GM19467 (cell line): ENCODE measurements around the gene PALLD.

ENCODE experiments used
- ATAC-seq: cut with Tn5 transposase; IDR thresholded peaks from one replicate; pipeline ENCODE4 v1.9.1; 2021; ENCODE audit warnings: mild to moderate bottlenecking, moderate library complexity; ENCODE audit not compliant: unreplicated experiment

Gene PALLD

GRCh38 chr4:168743131-168743530 is 246.3 kb downstream of the PALLD start:
- no peak for ATAC-seq

- ATAC-seq = no peak
Observed at GRCh38 chr4:168743601-168744000, 246.7 kb downstream of the PALLD start.

GRCh38 chr4:168744021-168744420 is 247.2 kb downstream of the PALLD start:
- no peak for ATAC-seq

- no peak for ATAC-seq
Observed at GRCh38 chr4:168748807-168749206, 252.0 kb downstream of the PALLD start.

GRCh38 chr4:168751263-168752225 is 254.7 kb downstream of the PALLD start:
- ATAC-seq = no peak

GRCh38 chr4:168755598-168756477 is 259.0 kb downstream of the PALLD start:
- ATAC-seq = no peak

- ATAC-seq = no peak
Observed at GRCh38 chr4:168757500-168757899, 260.6 kb downstream of the PALLD start.

GRCh38 chr4:168758351-168758876 is 261.6 kb downstream of the PALLD start:
- no peak for ATAC-seq

- no peak for ATAC-seq
Observed at GRCh38 chr4:168759321-168759720, 262.5 kb downstream of the PALLD start.

GRCh38 chr4:168759959-168760527 is 263.2 kb downstream of the PALLD start:
- no peak for ATAC-seq

GRCh38 chr4:168761066-168761465 is 264.2 kb downstream of the PALLD start:
- ATAC-seq = no peak

- ATAC-seq = no peak
Observed at GRCh38 chr4:168765322-168765721, 268.5 kb downstream of the PALLD start.

- ATAC-seq = no peak
Observed at GRCh38 chr4:168765726-168766125, 268.9 kb downstream of the PALLD start.

- no peak for ATAC-seq
Observed at GRCh38 chr4:168766604-168767316, 269.9 kb downstream of the PALLD start.

- no peak for ATAC-seq
Observed at GRCh38 chr4:168769416-168769815, 272.6 kb downstream of the PALLD start.

- no peak for ATAC-seq
Observed at GRCh38 chr4:168769837-168770236, 273.0 kb downstream of the PALLD start.

GRCh38 chr4:168771251-168771650 is 274.4 kb downstream of the PALLD start:
- ATAC-seq = no peak

- ATAC-seq = no peak
Observed at GRCh38 chr4:168773388-168774195, 276.7 kb downstream of the PALLD start.

GRCh38 chr4:168776382-168776781 is 279.5 kb downstream of the PALLD start:
- no peak for ATAC-seq
